Measurements from ENCODE around the gene MCTP2. TPM values are rescaled to one million over a fixed set of nuclear protein-coding genes. Genes with fewer than 3 reads are reported as not detected.

Gene MCTP2
- polyA plus RNA-seq, 3 donors, result 2.4 to 7.4 (median 7.3) TPM

DNA sequence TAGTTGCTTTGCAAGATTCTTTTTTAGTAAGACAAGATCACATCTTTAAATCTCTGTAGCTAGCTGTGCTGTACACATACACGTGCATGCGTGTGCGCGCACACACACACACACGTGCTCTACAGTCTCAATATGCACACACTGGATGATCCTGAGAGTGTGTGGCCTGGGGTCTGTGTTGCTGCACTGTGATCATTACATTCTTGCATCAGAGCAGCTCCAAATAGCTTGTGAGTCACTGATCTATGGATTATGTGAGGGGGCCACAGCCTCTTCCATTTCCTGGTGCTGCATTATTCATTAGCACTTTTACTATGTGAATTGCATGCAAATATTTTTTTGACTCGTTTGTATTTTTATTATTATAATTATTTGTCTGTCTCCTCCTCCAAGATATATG, 34.6 kb downstream of the MCTP2 start:
- Histone ChIP-seq H3K4me1 (ENCODE audit: control insufficient read depth in 1 of 2, insufficient read depth in 2 of 2, low read length in 2 of 2) (peaks cover 0 to 9% of the 10 kb centered on the region in 2 donors), H3K4me3 (replicated peaks in 1 of 3; ENCODE audit: low read depth in 2 of 3, low read length in 3 of 3) (no peak overlapping the region), H3K27ac (ENCODE audit: low read depth in 1 of 2, low read length in 2 of 2) (no peak overlapping the region), H3K4me2 (replicated peaks; ENCODE audit: extremely low read depth, low read length, poor library complexity, severe bottlenecking) (no peak overlapping the region), H3K9ac (ENCODE audit: insufficient read depth, low read length, poor library complexity, severe bottlenecking) (no peak overlapping the region), H3K36me3 (replicated peaks in 1 of 2; ENCODE audit: control insufficient read depth in 1 of 2, insufficient read depth in 2 of 2, low read length in 2 of 2) (no peaks in the 10 kb centered on the region), H3K27me3 (ENCODE audit: control insufficient read depth in 2 of 2, insufficient read depth in 2 of 2, low read length in 2 of 2) (no peaks in the 10 kb centered on the region), H4K20me1 (ENCODE audit: insufficient read depth, low read length) (no peaks in the 10 kb centered on the region), H2AFZ (ENCODE audit: insufficient read depth, low read depth, low read length, poor library complexity, severe bottlenecking) (no peak overlapping the region), H3K9me3 (replicated peaks in 1 of 2; ENCODE audit: control insufficient read depth in 1 of 2, insufficient read depth in 1 of 2, low read length in 2 of 2) (no peaks in the 10 kb centered on the region), H3K79me2 (ENCODE audit: insufficient read depth, low read length) (peaks cover 6% of the 10 kb centered on the region)
- Mint-ChIP-seq H3K4me1 (peaks cover 20% of the 10 kb centered on the region), H3K36me3 (peaks cover 5 to 6% of the 10 kb centered on the region in 2 donors), H3K27me3 (ENCODE audit: low read depth in 3 of 3) (no peaks in the 10 kb centered on the region), H3K4me3 (no peak overlapping the region), H3K9me3 (no peaks in the 10 kb centered on the region), H3K27ac (no peak overlapping the region)
- WGBS (ENCODE audit: insufficient coverage), result no CpG with 5 or more reads among the region's 6 CpGs
- TF ChIP-seq, protein P1, sequence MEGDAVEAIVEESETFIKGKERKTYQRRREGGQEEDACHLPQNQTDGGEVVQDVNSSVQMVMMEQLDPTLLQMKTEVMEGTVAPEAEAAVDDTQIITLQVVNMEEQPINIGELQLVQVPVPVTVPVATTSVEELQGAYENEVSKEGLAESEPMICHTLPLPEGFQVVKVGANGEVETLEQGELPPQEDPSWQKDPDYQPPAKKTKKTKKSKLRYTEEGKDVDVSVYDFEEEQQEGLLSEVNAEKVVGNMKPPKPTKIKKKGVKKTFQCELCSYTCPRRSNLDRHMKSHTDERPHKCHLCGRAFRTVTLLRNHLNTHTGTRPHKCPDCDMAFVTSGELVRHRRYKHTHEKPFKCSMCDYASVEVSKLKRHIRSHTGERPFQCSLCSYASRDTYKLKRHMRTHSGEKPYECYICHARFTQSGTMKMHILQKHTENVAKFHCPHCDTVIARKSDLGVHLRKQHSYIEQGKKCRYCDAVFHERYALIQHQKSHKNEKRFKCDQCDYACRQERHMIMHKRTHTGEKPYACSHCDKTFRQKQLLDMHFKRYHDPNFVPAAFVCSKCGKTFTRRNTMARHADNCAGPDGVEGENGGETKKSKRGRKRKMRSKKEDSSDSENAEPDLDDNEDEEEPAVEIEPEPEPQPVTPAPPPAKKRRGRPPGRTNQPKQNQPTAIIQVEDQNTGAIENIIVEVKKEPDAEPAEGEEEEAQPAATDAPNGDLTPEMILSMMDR (IDR thresholded peaks at IDR 0.05), result no peak
- intact Hi-C loops (cut with micrococcal nuclease), result no loop called here
- no peak for DNase-seq

DNA sequence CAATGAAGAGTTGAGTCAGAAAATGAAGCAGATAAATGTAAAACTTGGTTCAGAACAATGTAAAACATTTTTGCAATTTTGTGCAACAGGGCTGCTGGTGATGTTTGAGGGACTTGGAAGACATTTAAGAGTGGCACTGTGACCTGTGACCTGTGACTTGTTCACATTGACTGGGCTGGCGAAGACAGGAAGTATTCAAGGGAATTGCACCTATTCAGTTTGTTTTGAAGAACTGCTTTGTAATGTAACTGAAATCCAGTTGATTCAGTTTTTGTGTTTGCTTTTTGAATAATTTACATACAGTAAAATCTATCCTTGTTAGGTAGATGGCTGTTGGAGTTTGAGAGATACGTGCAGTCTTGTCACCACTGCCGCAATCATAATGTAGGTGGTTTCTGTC, 35.4 kb downstream of the MCTP2 start:
- Mint-ChIP-seq H3K27me3 (ENCODE audit: low read depth in 3 of 3) (no peaks in the 10 kb centered on the region), H3K27ac (no peak overlapping the region), H3K36me3 (peaks cover 3 to 4% of the 10 kb centered on the region in 2 donors), H3K4me3 (no peak overlapping the region), H3K9me3 (no peaks in the 10 kb centered on the region), H3K4me1 (peaks cover 20% of the 10 kb centered on the region)
- Histone ChIP-seq H3K9ac (ENCODE audit: insufficient read depth, low read length, poor library complexity, severe bottlenecking) (no peak overlapping the region), H4K20me1 (ENCODE audit: insufficient read depth, low read length) (no peaks in the 10 kb centered on the region), H3K4me2 (replicated peaks; ENCODE audit: extremely low read depth, low read length, poor library complexity, severe bottlenecking) (no peak overlapping the region), H2AFZ (ENCODE audit: insufficient read depth, low read depth, low read length, poor library complexity, severe bottlenecking) (no peak overlapping the region), H3K79me2 (ENCODE audit: insufficient read depth, low read length) (no peaks in the 10 kb centered on the region), H3K4me3 (replicated peaks in 1 of 3; ENCODE audit: low read depth in 2 of 3, low read length in 3 of 3) (no peak overlapping the region), H3K4me1 (ENCODE audit: control insufficient read depth in 1 of 2, insufficient read depth in 2 of 2, low read length in 2 of 2) (peaks cover 0 to 9% of the 10 kb centered on the region in 2 donors), H3K36me3 (replicated peaks in 1 of 2; ENCODE audit: control insufficient read depth in 1 of 2, insufficient read depth in 2 of 2, low read length in 2 of 2) (no peaks in the 10 kb centered on the region), H3K9me3 (replicated peaks in 1 of 2; ENCODE audit: control insufficient read depth in 1 of 2, insufficient read depth in 1 of 2, low read length in 2 of 2) (no peaks in the 10 kb centered on the region), H3K27me3 (ENCODE audit: control insufficient read depth in 2 of 2, insufficient read depth in 2 of 2, low read length in 2 of 2) (no peaks in the 10 kb centered on the region), H3K27ac (ENCODE audit: low read depth in 1 of 2, low read length in 2 of 2) (no peak overlapping the region)
- TF ChIP-seq, protein P1 (IDR thresholded peaks at IDR 0.05), result no peak
- intact Hi-C loops (cut with micrococcal nuclease), result no loop called here
- WGBS (ENCODE audit: insufficient coverage), result no CpG with 5 or more reads among the region's 3 CpGs
- DNase-seq, result no peak

Data from CD14-positive monocyte (primary cell).